Large intestine (tissue), 3 donors: ENCODE data around the gene FUCA1. TPM values are rescaled to one million over a fixed set of nuclear protein-coding genes. Genes with fewer than 3 reads are reported as not detected.

ENCODE experiments used
- DNase-seq, 2 donors: peaks; one replicate each; pipeline versions ENCODE4 v3.0.0 to v3.0.0-alpha.2; 2013
- H3K27ac ChIP-seq: one replicate; pipeline ENCODE4 v1.5.1; 2013; ENCODE audit warnings: low read length
- H3K27me3 ChIP-seq: 2 replicates; pipeline ENCODE4 v1.6.1; 2013; ENCODE audit warnings: low read length; ENCODE audit not compliant: control insufficient read depth, insufficient read depth
- H3K36me3 ChIP-seq: 2 replicates; pipeline ENCODE4 v1.6.1; 2013; ENCODE audit warnings: low read length; ENCODE audit not compliant: control insufficient read depth, insufficient read depth
- H3K4me1 ChIP-seq: one replicate; pipeline ENCODE4 v1.6.1; 2013; ENCODE audit warnings: low read length; ENCODE audit not compliant: control insufficient read depth, insufficient read depth
- H3K4me3 ChIP-seq: one replicate; pipeline ENCODE4 v1.5.1; 2013; ENCODE audit warnings: low read length
- H3K9me3 ChIP-seq: one replicate; pipeline ENCODE4 v1.6.1; 2013; ENCODE audit warnings: mild to moderate bottlenecking, low read depth, low read length, moderate library complexity; ENCODE audit not compliant: control insufficient read depth
- WGBS: methylation state at CpG from one replicate; pipeline ENCODE4 v1.1.5; 2013; ENCODE audit warnings: low lambda C conversion rate; ENCODE audit not compliant: insufficient coverage; 5-methylcytosine and 5-hydroxymethylcytosine counted together
- polyA plus RNA-seq: library from polyadenylated mRNA; unstranded; fragments of 120-200 nt; gene quantifications from one replicate; pipeline ENCODE4 v1.2.1, GENCODE V29; 2013

Gene FUCA1
- polyA plus RNA-seq, 1 donor = 68.2 TPM

- no peaks in the 10 kb centered on the region for H3K27me3 ChIP-seq
- no CpG with 5 or more reads among the region's 8 CpGs for WGBS
- no peaks in the 10 kb centered on the region for H3K36me3 ChIP-seq
- peak; percentile 12 to 64 for DNase-seq
- H3K4me1 ChIP-seq = peaks cover 9% of the 10 kb centered on the region
- H3K4me3 ChIP-seq = peak overlapping the region; percentile 87
- H3K27ac ChIP-seq = peak overlapping the region; percentile 94
- no peaks in the 10 kb centered on the region for H3K9me3 ChIP-seq
These were observed 43.4 kb downstream of the FUCA1 start for GRCh38 chr1:23824711-23825075.

GRCh38 chr1:23823767-23824166 lies 44.3 kb downstream of the FUCA1 start:
- Histone ChIP-seq H3K9me3 (no peaks in the 10 kb centered on the region), H3K4me3 (peak overlapping the region; percentile 87), H3K27me3 (no peaks in the 10 kb centered on the region), H3K27ac (no peak overlapping the region), H3K36me3 (peaks cover 4% of the 10 kb centered on the region), H3K4me1 (peaks cover 9% of the 10 kb centered on the region)
- 93% methylated on average over 3 of the region's 7 CpGs for WGBS
- DNase-seq = no peak

- 100% methylated on average over 2 of the region's 3 CpGs for WGBS
- Histone ChIP-seq H3K9me3 (no peaks in the 10 kb centered on the region), H3K27me3 (no peaks in the 10 kb centered on the region), H3K36me3 (peaks cover 52% of the 10 kb centered on the region), H3K4me1 (no peaks in the 10 kb centered on the region), H3K4me3 (no peak overlapping the region), H3K27ac (no peak overlapping the region)
- no peak for DNase-seq
These were observed 50.5 kb downstream of the FUCA1 start for GRCh38 chr1:23817633-23818032.

- H3K9me3 ChIP-seq = no peaks in the 10 kb centered on the region
- no peak for DNase-seq
- H3K27me3 ChIP-seq = no peaks in the 10 kb centered on the region
- H3K27ac ChIP-seq = no peak overlapping the region
- H3K4me3 ChIP-seq = no peak overlapping the region
- no peaks in the 10 kb centered on the region for H3K4me1 ChIP-seq
- H3K36me3 ChIP-seq = peaks cover 59% of the 10 kb centered on the region
These were observed 51.2 kb downstream of the FUCA1 start for GRCh38 chr1:23816906-23817305.

- H3K27ac ChIP-seq = no peak overlapping the region
- H3K4me1 ChIP-seq = no peaks in the 10 kb centered on the region
- H3K36me3 ChIP-seq = peaks cover 63% of the 10 kb centered on the region
- H3K9me3 ChIP-seq = no peaks in the 10 kb centered on the region
- no peak for DNase-seq
- no peaks in the 10 kb centered on the region for H3K27me3 ChIP-seq
- H3K4me3 ChIP-seq = no peak overlapping the region
- no CpG with 5 or more reads among the region's 3 CpGs for WGBS
These were observed 51.7 kb downstream of the FUCA1 start for GRCh38 chr1:23816361-23816760.

- DNase-seq = no peak
- Histone ChIP-seq H3K4me1 (peaks cover 14% of the 10 kb centered on the region), H3K4me3 (no peak overlapping the region), H3K36me3 (peaks cover 60% of the 10 kb centered on the region), H3K27me3 (no peaks in the 10 kb centered on the region), H3K9me3 (no peaks in the 10 kb centered on the region), H3K27ac (no peak overlapping the region)
- WGBS = no CpG with 5 or more reads among the region's 4 CpGs
These were observed 54.1 kb downstream of the FUCA1 start for GRCh38 chr1:23814016-23814415.

- Histone ChIP-seq H3K4me1 (peaks cover 18% of the 10 kb centered on the region), H3K9me3 (no peaks in the 10 kb centered on the region), H3K27me3 (no peaks in the 10 kb centered on the region), H3K27ac (peak overlapping the region; percentile 73), H3K4me3 (no peak overlapping the region), H3K36me3 (peaks cover 53% of the 10 kb centered on the region)
- DNase-seq = peak; percentile 73 to 80
- no CpG with 5 or more reads among the region's 3 CpGs for WGBS
These were observed 57.1 kb downstream of the FUCA1 start for GRCh38 chr1:23810818-23811540.

GRCh38 chr1:23809751-23810171 lies 58.3 kb downstream of the FUCA1 start:
- DNase-seq = peak; percentile 87 to 91
- Histone ChIP-seq H3K27ac (peak overlapping the region; percentile 73), H3K27me3 (no peaks in the 10 kb centered on the region), H3K4me1 (peaks cover 21% of the 10 kb centered on the region), H3K36me3 (peaks cover 52% of the 10 kb centered on the region), H3K4me3 (no peak overlapping the region), H3K9me3 (no peaks in the 10 kb centered on the region)
- WGBS = no CpG with 5 or more reads among the region's 6 CpGs

- no peaks in the 10 kb centered on the region for H3K9me3 ChIP-seq
- H3K27me3 ChIP-seq = no peaks in the 10 kb centered on the region
- peaks cover 21% of the 10 kb centered on the region for H3K4me1 ChIP-seq
- no peak overlapping the region for H3K27ac ChIP-seq
- H3K4me3 ChIP-seq = no peak overlapping the region
- DNase-seq = no peak
- WGBS = no CpG with 5 or more reads among the region's 3 CpGs
- peaks cover 51% of the 10 kb centered on the region for H3K36me3 ChIP-seq
These were observed 60.6 kb downstream of the FUCA1 start for GRCh38 chr1:23807453-23807852.

GRCh38 chr1:23806280-23806679 lies 61.8 kb downstream of the FUCA1 start:
- Histone ChIP-seq H3K27ac (no peak overlapping the region), H3K27me3 (no peaks in the 10 kb centered on the region), H3K36me3 (peaks cover 47% of the 10 kb centered on the region), H3K4me3 (no peak overlapping the region), H3K4me1 (peaks cover 31% of the 10 kb centered on the region), H3K9me3 (no peaks in the 10 kb centered on the region)
- WGBS = no CpG with 5 or more reads among the region's 6 CpGs
- no peak for DNase-seq

GRCh38 chr1:23805025-23805424 lies 63.1 kb downstream of the FUCA1 start:
- H3K4me3 ChIP-seq = no peak overlapping the region
- peaks cover 46% of the 10 kb centered on the region for H3K36me3 ChIP-seq
- H3K9me3 ChIP-seq = no peaks in the 10 kb centered on the region
- H3K27me3 ChIP-seq = no peaks in the 10 kb centered on the region
- peaks cover 21% of the 10 kb centered on the region for H3K4me1 ChIP-seq
- WGBS = no CpG with 5 or more reads among the region's 2 CpGs
- no peak overlapping the region for H3K27ac ChIP-seq
- no peak for DNase-seq
